ENCODE data around the gene GOLGA1.

The GOLGA1 gene

GRCh38 chr9:124880501-124880900 lies 60.4 kb downstream of the GOLGA1 start:
- DNase-seq, result no peak

DNA sequence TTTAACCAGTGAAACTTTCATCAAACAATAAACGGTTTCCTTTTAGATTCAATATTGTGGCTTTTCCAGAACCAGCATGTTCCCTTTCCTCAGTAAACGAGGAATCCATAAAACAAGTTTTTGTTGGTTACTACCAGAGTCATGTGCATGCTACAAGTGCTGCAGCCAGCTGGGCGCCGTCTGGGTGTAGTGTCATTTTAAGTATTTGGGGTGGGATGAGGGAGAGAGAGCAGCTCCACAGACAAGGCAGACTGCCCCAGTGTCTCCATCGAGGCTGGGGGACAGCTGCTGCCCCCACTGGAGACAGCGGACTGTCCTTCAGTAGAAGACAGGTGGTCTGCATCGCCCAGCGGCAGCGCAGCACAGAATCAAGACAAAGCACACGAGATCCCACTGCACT lies 61.7 kb downstream of the GOLGA1 start:
- DNase-seq, result no peak

DNA sequence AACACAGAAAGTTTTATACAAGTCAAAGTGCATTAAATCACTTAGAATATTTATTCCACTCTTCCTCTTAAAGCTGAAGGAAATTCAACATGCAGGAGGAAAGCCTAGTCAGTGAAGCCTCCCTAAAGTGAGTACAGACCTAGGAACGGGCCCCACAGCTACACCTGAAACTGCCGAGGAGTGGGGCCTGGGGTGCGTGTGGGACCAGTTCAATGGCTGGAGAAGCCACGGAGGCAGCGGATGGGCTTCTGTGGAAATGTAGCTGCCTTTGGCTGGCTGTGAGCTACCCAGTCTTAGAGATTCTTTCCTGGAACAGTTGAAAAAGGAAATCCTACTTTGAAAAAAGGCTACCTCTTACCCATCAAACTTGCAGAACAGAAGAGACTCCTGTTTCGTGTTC lies 62.4 kb downstream of the GOLGA1 start:
- no peak for DNase-seq

- no peak for DNase-seq
Observed at GRCh38 chr9:124878021-124878420, 62.9 kb downstream of the GOLGA1 start.

DNA sequence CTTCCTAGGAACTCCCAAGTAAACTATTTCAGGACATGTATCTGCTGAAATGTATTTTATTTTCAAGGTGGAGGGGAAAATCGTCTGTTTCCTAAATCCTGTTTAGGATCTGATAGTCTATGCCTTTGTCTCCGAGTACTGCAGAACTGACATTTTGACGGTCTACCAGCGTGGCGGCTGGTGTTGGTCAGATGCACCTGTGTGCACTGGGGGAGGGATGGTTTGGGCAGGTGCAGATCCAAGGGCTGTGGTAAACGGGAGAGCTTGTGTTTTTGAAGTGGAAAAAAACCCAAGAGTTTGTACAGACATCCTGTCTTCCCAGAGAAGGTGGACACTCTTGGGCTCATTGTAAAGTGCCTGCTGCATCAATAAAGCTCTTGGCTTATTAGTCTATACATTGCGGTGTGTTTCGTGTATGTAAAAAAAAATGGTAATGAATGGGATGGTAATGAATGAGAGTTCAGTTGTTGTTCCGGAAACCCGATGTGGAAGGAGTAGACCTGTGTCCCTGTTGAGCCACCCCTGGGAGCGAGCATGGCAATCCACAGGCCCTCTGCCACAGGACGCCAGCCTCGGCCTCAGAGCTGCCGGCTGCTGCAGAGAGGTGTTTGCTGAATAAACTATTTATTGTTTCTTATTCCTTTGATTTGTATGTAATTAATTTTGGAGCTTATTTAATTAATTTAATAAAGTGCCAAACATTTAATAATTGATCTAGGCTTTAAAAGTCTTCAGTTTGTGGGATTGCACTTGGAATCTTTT lies 63.7 kb downstream of the GOLGA1 start:
- no peak for DNase-seq

GRCh38 chr9:124875501-124875900 lies 65.4 kb downstream of the GOLGA1 start:
- no peak for DNase-seq

GRCh38 chr9:124873664-124874063 lies 67.2 kb downstream of the GOLGA1 start:
- no peak for DNase-seq

DNA sequence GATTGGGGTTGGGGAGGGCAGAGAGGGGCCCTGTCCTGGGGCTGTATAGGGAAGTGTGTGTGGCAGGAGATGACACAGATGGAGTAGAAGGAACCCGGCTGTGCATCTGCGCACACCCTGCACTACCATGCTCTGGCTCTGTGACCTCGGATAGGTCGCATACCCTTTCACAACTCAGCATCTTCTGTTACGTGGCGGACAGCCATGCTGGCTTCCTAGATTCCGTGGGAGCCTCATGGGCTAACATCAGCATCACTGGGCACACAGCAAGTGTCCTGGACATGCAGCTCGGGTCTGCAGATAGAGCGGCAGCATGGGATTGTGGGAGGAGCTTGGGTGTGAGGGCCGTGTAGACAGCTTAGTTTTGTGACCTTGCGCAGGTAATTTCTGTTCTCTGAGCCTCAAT lies 69.7 kb downstream of the GOLGA1 start:
- no peak for DNase-seq

DNA sequence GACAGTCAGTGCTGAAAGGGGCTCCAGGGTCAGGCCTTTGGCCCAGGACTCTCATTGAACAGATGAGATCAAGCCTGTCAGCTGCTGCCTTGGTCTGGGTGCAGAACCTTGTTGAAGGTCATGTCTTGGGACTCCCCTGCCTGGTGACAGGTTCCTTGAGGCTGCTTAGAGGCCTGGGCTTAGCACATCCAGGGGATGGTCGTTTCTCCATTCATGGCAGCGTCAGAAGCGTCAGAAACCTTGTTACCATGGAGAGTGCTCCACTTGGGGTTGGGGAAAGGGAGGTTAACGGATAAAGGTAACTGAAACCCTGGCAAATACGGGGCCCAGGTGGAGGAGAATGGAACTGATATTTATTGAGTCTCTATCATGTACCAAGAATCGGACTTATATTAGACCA lies 70.2 kb downstream of the GOLGA1 start:
- DNase-seq, result no peak

DNA sequence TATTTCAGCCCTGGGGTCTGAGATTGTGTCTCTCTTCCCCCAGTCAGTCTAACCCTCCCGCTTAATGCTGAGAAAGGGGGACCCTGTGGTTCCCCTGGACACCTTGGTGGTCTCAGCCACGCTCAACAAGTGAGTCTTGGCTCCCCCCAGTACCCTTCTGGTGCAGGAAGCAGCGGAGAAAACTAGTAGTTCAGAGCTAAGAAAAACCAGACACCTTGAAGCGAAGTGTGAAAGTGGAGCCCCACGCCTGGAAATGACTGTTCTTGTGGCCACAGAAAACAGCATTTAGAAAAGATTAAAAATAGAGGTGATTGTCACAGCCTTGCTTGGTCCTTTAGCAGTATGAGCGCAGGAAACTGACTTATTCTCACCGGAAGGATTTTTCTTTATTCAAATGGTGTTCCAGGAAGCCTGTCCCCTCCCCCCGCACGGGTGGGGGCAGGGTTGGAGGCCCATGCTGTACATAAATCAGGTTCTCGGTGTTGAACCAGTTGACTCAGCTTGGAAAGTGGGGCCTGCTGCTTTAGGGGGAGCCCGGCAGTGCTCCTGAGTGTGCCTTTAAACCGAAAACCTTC lies 70.8 kb downstream of the GOLGA1 start:
- no peak for DNase-seq

DNA sequence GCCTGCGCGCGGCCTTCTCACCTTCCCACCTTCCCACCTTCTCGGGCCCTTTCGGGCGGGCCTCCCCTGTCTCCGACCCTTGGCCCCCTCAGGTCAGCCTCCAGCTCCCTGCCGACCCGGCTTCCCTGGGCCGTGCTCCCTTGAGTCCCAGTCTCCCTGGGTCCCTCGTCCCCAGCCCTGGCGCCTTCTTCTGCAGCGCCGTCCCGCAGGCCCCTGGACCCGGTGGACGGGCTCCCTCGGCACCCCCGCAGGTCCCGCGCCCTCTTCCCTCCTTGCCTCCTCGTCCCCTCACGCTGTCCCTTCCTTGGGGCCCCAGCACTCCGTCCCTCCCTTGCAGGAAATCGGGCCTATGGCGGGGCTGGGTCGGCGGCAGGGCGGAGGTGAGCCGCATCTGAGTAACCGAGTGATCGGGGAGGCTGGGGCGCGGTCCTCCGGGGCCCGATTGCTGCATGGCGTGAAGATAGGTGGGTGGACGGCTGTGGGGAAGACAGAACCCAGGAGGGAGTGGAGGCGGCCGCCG lies 71.4 kb downstream of the GOLGA1 start:
- no peak for DNase-seq

DNA sequence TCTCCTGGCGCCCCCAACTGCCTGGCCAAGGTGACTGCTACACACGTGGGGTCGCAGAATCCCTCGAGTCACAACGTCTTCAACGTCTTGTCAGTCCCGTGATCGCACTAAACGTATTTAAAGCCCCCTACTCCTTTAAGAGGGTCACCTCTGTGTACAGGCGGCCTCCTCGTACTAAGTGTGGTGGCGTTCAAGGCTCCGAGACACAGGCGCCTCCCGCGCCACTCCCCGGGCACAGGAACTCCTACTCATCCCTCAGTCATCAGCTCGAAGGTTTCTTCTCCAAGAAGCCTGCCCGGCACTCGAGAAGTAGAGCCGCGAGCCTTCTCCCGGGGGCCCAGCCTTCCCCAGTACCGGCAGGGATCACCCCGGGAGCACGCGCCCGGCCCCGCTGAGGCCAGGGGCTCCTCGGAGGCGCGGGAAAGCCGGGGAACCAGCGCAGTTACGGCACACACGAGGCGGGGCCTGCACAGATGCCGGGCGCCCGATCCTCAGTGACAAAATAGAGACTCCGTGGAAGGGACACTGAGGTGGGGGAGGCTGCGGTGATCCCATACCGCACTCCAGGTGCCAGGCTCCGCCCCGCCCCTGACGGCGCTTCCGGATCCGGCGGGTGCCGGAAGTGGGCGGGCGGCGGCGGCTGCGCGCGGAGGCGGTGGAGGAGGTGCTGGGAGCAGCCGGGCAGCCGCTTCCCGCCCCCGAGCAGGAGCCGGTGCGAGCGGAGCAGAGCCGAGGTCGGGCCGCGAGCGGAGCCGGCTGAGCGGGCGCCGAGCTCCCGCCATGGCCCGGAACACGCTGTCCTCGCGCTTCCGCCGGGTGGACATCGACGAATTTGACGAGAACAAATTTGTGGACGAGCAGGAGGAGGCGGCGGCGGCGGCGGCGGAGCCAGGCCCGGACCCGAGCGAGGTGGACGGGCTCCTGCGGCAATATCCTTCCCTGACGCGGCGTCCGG lies 72.1 kb downstream of the GOLGA1 start:
- peak; percentile 44 for DNase-seq

- DNase-seq, result no peak
Observed at GRCh38 chr9:124863371-124863871, 77.5 kb downstream of the GOLGA1 start.

DNA sequence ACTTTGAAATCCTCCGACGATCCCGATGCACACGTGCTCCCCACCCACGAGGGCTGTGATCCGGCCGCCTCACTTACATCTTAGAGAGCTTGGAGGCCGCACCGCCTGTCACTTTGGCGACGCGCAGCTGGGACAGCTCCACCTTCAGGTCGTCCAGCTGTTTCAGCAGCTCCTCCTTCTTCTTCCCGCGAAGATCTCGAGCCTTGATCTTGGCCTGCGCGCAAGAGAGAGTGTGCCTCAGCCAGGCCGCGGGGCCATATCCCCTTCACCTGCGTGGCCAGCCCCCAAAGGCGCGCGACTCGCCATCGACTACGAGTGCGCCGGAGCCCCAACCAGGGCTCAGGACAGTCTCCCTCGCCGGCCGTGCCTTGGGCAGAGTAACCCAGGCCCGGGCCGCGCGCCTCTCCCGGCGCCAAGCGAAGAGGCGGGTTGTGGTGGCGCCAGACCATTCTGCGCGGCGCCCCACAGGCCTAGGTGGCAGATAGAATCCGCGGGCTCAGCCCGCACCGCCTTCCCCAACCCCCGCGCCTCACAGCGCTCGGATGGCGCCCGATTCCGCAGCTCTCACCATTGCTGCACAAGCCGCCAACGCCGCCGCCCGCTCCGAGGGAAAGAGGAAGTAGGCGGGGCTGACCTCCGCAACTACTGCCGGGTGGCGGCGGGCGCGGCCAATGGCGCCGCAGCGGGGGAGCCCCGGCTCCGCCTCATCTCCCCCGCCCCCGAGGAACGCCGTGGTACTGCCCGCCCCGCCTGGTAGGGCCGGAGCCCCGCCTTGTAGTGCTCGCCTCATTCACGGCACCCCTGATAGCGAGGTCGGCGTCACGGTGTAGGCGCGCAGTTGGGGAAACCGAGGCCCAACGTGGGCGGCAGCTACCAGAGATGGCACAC lies 79.3 kb downstream of the GOLGA1 start, which contains the start of the genes ARPC5L and RPL35:
ARPC5L (plus strand) TSS at position 789 of the 888 bp plus-strand sequence. CDS start 7,161 bp downstream, outside the sequence.
RPL35 (minus strand) TSS at position 616 of the 888 bp plus-strand sequence; CDS start at position 571, 45 bp downstream.
- peak; percentile 90 for DNase-seq

GRCh38 chr9:124860582-124861341 lies 80.1 kb downstream of the GOLGA1 start:
- no peak for DNase-seq

GRCh38 chr9:124859803-124860581 lies 80.9 kb downstream of the GOLGA1 start:
- no peak for DNase-seq

- no peak for DNase-seq
Observed at GRCh38 chr9:124858330-124859046, 82.4 kb downstream of the GOLGA1 start.

DNA sequence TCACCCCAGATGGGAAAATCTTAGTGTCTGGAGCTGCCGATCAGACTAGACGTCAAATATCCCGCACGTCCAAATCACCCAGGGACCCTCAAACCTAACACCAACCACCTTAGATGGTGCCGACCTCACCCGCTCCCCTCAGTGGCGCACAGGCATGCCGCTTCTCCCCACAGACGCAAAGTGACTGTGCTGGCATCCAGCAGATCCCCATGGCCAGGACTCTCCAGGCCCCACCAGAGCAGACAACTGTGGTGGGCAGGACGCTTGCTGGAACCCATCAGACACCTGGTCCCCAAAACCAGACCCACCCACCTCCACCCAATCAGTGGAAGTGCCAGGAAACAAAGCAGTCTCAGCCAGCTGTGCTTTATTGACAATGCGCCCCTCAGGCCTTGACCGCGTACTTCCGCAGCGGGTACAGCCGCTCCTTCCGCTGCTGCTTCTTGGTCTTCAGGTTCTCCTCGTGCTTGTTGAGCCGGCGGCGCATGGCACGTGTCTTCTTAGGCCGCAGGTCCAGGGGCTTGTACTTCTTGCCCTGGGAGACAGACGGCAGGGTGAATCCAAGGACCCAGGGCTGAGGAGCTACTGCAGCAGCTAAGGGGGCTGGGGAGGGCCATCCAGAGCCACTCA lies 83.2 kb downstream of the GOLGA1 start:
- no peak for DNase-seq
